Esophagus muscularis mucosa (tissue), 4 donors: Measurements from ENCODE around the gene PCDHGA1.

ENCODE experiments used
- EP300 ChIP-seq: sonication (generic); formaldehyde crosslinking; IDR thresholded peaks from one replicate; pipeline ENCODE4 v1.6.1; 2017; ENCODE audit warnings: antibody characterized with exemption
- POLR2A ChIP-seq: fragments of 450-650 bp; IDR thresholded peaks from one replicate; pipeline ENCODE4 v1.6.1; 2017; ENCODE audit warnings: antibody characterized with exemption, moderate library complexity, mild to moderate bottlenecking, low read depth
- POLR2AphosphoS5 ChIP-seq, 2 donors: sonication (generic); formaldehyde crosslinking; IDR thresholded peaks; one replicate each; pipeline ENCODE4 v1.6.1; 2017; ENCODE audit warnings: antibody characterized with exemption in 2 of 2
- TF ChIP-seq, protein P1 (sequence below), 3 experiments: fragments of 200-600 bp in 2 of 3; fragments of 450-650 bp in 1 of 3; sonication (generic) in 2 of 3; IDR thresholded peaks; one replicate each; pipeline ENCODE4 v1.5.1; 2017 to 2019; ENCODE audit warnings: antibody characterized with exemption in 3 of 3, mild to moderate bottlenecking in 2 of 3, moderate library complexity in 1 of 3

DNA sequence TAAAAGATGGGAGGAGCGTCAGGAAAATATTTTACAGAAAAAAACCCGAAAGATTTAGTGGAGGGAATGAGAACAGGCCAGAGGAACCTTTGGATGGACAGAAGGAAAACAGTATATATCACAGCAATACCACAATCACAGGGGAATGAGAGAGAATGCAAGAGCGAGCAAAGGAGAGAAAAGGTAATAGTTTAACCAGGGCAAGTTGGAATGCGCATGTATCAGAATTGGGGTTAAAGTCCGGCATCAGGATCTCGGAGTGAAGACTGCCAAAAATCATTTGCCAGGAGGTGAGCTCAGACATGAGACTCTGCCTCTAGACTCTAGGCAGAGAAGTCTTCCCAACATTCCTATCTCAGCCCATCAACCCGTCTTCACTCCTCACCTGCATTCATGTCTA is 195.3 kb downstream of the PCDHGA1 start:
- TF ChIP-seq POLR2AphosphoS5 (IDR thresholded peaks at IDR 0.05) (no peak), POLR2A (no peak), EP300 (no peak)
- TF ChIP-seq, protein P1, sequence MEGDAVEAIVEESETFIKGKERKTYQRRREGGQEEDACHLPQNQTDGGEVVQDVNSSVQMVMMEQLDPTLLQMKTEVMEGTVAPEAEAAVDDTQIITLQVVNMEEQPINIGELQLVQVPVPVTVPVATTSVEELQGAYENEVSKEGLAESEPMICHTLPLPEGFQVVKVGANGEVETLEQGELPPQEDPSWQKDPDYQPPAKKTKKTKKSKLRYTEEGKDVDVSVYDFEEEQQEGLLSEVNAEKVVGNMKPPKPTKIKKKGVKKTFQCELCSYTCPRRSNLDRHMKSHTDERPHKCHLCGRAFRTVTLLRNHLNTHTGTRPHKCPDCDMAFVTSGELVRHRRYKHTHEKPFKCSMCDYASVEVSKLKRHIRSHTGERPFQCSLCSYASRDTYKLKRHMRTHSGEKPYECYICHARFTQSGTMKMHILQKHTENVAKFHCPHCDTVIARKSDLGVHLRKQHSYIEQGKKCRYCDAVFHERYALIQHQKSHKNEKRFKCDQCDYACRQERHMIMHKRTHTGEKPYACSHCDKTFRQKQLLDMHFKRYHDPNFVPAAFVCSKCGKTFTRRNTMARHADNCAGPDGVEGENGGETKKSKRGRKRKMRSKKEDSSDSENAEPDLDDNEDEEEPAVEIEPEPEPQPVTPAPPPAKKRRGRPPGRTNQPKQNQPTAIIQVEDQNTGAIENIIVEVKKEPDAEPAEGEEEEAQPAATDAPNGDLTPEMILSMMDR (IDR thresholded peaks at IDR 0.05): no peak
